Sigmoid colon (tissue), 4 donors: ENCODE results near the gene OR1N2.

Source experiments
- CTCF ChIP-seq, 4 experiments: fragments of 450-650 bp in 3 of 4; fragments of 200-600 bp in 1 of 4; IDR thresholded peaks; one replicate each; pipeline ENCODE4 v1.5.1; 2016 to 2019; ENCODE audit warnings: antibody characterized with exemption in 4 of 4, mild to moderate bottlenecking in 3 of 4, moderate library complexity in 2 of 4
- POLR2AphosphoS5 ChIP-seq, 4 donors: sonication (generic); formaldehyde crosslinking; IDR thresholded peaks; one replicate each; pipeline ENCODE4 v1.6.1; 2017; ENCODE audit warnings: antibody characterized with exemption in 4 of 4

GRCh38 chr9:122518841-122519240 is 34.1 kb upstream of the OR1N2 start, which contains the start of gene OR1J4:
- TF ChIP-seq POLR2AphosphoS5 (IDR thresholded peaks at IDR 0.05) (no peak), CTCF (IDR thresholded peaks at IDR 0.05) (no peak)
